ENCODE data around the gene ZNF280A. TPM values are rescaled to one million over a fixed set of nuclear protein-coding genes. Genes with fewer than 3 reads are reported as not detected.

Gene ZNF280A
- total RNA-seq, 2 donors from 2014 or later = not detected

DNA sequence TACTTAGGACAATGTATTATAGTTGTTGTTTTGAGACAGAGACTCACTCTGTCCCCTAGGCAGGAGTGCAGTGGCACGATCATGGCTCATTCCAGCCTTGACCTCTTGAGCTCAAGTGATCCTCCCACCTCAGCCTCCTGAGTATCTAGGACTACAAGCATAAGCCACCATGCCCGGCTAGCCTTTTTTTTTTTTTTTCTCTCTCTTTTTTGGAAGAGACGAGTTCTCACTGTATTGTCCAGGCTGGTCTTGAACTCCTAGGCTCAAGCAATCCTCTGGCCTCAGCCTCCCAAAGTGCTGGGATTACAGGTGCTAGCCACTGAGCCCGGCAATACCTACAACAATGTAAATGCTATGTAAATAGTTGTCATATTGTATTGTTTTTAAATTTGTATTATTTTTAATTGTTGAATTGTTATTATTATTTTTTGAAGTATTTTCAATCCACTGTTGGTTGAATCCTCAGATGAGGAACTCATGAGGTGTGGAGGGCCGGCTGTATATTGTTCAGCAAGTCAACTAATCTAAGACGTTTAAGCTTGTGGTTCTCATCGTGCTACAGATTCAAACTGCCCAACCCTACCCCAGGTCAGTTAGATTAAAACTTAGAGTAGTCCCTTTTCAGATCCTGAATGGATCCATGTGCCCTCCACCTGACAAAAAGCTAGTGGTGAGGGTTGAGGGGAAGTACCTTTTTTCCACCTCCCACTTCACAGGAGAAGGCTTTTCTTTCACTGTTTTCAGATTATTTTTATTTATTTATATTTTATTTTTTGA, 11.9 kb upstream of the ZNF280A start:
- DNase-seq (ENCODE audit: low spot score) = no peak
- Histone ChIP-seq H3K4me3 (no peak overlapping the region), H3K9me3 (no peaks in the 10 kb centered on the region), H3K27me3 (replicated peaks; ENCODE audit: insufficient read depth) (peaks cover 2% of the 10 kb centered on the region), H3K36me3 (no peaks in the 10 kb centered on the region), H3K4me1 (replicated peaks) (no peaks in the 10 kb centered on the region), H3K27ac (no peak overlapping the region)
- TF ChIP-seq POLR2AphosphoS5 (IDR thresholded peaks at IDR 0.05) = no peak
- TF ChIP-seq, protein P1, sequence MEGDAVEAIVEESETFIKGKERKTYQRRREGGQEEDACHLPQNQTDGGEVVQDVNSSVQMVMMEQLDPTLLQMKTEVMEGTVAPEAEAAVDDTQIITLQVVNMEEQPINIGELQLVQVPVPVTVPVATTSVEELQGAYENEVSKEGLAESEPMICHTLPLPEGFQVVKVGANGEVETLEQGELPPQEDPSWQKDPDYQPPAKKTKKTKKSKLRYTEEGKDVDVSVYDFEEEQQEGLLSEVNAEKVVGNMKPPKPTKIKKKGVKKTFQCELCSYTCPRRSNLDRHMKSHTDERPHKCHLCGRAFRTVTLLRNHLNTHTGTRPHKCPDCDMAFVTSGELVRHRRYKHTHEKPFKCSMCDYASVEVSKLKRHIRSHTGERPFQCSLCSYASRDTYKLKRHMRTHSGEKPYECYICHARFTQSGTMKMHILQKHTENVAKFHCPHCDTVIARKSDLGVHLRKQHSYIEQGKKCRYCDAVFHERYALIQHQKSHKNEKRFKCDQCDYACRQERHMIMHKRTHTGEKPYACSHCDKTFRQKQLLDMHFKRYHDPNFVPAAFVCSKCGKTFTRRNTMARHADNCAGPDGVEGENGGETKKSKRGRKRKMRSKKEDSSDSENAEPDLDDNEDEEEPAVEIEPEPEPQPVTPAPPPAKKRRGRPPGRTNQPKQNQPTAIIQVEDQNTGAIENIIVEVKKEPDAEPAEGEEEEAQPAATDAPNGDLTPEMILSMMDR (IDR thresholded peaks at IDR 0.05) = no peak
- no peak for TF ChIP-seq POLR2A (IDR thresholded peaks at IDR 0.05)
- 90% methylated on average over 7 of the region's 7 CpGs for WGBS
- intact Hi-C loops (cut with DNase I) = no loop called here

DNA sequence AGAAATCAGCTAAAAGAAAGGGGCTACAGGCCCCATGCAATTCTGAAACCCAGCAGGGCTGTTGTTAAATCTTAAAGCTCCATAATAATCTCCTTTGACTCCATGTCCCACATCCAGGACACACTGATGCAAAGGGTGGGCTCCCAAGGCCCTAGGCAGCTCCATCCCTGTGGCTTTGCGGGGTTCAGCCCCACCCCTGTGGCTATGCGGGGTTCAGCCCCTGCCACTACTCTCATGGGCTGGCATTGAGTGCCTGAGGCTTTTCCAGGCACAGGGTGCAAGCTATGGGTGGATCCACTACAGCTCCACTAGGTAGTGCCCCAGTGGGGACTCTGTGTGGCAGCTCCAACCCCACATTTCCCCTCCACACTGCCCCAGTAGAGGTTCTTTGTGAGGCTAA, 8.7 kb upstream of the ZNF280A start:
- Histone ChIP-seq H3K9me3 (no peaks in the 10 kb centered on the region), H3K27me3 (replicated peaks; ENCODE audit: insufficient read depth) (no peaks in the 10 kb centered on the region), H3K4me1 (replicated peaks) (no peaks in the 10 kb centered on the region), H3K27ac (no peak overlapping the region), H3K4me3 (no peak overlapping the region), H3K36me3 (no peaks in the 10 kb centered on the region)
- no peak for DNase-seq (ENCODE audit: low spot score)
- TF ChIP-seq POLR2A (IDR thresholded peaks at IDR 0.05) (no peak), POLR2AphosphoS5 (IDR thresholded peaks at IDR 0.05) (no peak)
- TF ChIP-seq, protein P1 (IDR thresholded peaks at IDR 0.05) = no peak
- intact Hi-C loops (cut with DNase I) = no loop called here
- WGBS = 93% methylated on average over 2 of the region's 2 CpGs

- Histone ChIP-seq H3K4me3 (no peak overlapping the region), H3K9me3 (no peaks in the 10 kb centered on the region), H3K36me3 (no peaks in the 10 kb centered on the region), H3K27me3 (replicated peaks; ENCODE audit: insufficient read depth) (no peaks in the 10 kb centered on the region), H3K4me1 (replicated peaks) (no peaks in the 10 kb centered on the region), H3K27ac (no peak overlapping the region)
- TF ChIP-seq POLR2AphosphoS5 (IDR thresholded peaks at IDR 0.05) = no peak
- TF ChIP-seq, protein P1 (IDR thresholded peaks at IDR 0.05) = no peak
- TF ChIP-seq POLR2A (IDR thresholded peaks at IDR 0.05) = no peak
- no peak for DNase-seq (ENCODE audit: low spot score)
- intact Hi-C loops (cut with DNase I) = no loop called here
- WGBS = 81% methylated on average over 5 of the region's 5 CpGs
These were observed 7.2 kb upstream of the ZNF280A start for GRCh38 chr22:22527312-22527711.

GRCh38 chr22:22526125-22526912, 6.2 kb upstream of the ZNF280A start:
- intact Hi-C loops (cut with DNase I) = no loop called here
- Histone ChIP-seq H3K9me3 (no peaks in the 10 kb centered on the region), H3K4me3 (no peak overlapping the region), H3K27ac (no peak overlapping the region), H3K36me3 (no peaks in the 10 kb centered on the region), H3K4me1 (replicated peaks) (no peaks in the 10 kb centered on the region), H3K27me3 (replicated peaks; ENCODE audit: insufficient read depth) (no peaks in the 10 kb centered on the region)
- 82% methylated on average over 4 of the region's 4 CpGs for WGBS
- DNase-seq (ENCODE audit: low spot score) = no peak
- no peak for TF ChIP-seq POLR2AphosphoS5 (IDR thresholded peaks at IDR 0.05)
- TF ChIP-seq, protein P1 (IDR thresholded peaks at IDR 0.05) = no peak
- no peak for TF ChIP-seq POLR2A (IDR thresholded peaks at IDR 0.05)

Measured in prostate gland (tissue), 2 donors.